ENCODE results near the gene KLHL25.

DNA sequence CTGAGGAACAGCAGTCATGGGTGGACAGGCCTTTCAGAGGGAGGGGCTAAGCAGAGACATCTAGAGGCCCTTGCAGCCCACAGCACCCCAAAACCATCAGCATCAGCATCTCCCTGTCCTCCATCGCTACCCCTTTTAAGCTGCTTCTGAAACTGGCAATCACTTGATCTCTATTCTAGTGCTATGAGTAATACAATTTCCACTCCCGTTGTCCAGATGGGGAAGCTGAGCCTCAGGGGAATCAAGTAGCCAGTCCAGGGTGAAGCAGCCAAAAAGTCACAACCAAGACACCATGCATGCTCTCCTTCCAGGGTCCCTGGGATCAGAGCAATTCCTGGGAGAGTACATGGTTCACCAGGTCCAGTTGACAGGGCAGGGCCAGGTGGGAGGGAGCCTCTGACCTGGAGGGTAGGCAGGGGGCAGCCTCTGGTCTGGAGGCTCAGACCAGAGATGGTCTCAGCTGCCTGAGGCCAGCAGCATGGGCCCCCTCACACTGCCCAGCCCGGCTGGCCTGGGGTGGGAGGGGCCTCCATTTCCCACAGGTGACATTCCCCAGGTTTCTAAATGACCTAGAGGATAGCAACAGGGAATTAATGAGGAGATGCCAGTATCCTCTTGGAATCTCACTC lies 30.0 kb downstream of the KLHL25 start:
- TF ChIP-seq, protein P1, sequence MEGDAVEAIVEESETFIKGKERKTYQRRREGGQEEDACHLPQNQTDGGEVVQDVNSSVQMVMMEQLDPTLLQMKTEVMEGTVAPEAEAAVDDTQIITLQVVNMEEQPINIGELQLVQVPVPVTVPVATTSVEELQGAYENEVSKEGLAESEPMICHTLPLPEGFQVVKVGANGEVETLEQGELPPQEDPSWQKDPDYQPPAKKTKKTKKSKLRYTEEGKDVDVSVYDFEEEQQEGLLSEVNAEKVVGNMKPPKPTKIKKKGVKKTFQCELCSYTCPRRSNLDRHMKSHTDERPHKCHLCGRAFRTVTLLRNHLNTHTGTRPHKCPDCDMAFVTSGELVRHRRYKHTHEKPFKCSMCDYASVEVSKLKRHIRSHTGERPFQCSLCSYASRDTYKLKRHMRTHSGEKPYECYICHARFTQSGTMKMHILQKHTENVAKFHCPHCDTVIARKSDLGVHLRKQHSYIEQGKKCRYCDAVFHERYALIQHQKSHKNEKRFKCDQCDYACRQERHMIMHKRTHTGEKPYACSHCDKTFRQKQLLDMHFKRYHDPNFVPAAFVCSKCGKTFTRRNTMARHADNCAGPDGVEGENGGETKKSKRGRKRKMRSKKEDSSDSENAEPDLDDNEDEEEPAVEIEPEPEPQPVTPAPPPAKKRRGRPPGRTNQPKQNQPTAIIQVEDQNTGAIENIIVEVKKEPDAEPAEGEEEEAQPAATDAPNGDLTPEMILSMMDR (IDR thresholded peaks at IDR 0.05; ENCODE audit: borderline replicate concordance, extremely low read depth, low read length, poor library complexity, severe bottlenecking): no peak
- no peak for TF ChIP-seq EZH2 (IDR thresholded peaks at IDR 0.05; ENCODE audit: borderline replicate concordance, low read depth, low read length, severe bottlenecking)
